Glomerular visceral epithelial cell (primary cell): ENCODE results near the gene LCE1D.

Experiments used
- DNase-seq: peaks from one replicate; pipeline ENCODE4 v3.0.0-alpha.2; 2016; ENCODE audit errors: extremely low spot score

LCE1D gene

DNA sequence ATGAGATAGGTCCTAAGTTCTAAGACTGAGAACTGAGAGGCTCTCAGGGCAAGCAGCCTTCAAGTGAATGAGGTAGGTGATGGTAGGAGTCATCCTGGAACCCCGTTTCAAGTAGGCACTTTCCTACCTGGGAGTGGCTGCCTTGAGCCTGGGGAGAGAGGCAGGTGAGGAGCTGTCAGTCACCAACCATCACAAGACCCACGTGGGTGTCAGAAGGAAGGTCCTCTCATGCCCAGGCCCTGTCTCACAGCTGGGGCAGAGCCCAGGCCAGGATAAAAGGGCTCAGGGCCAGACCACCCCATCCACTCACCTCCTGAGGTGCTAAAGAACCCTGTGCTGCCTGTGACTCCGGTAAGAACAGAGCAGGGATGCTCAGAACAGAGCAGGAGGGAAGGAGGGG lies at the start of gene LCE1D:
Gene LCE1D, plus strand, starts transcription at position 301 of the 400 bp plus-strand sequence. CDS start 1,074 bp downstream, outside the sequence.
- DNase-seq: no peak

DNA sequence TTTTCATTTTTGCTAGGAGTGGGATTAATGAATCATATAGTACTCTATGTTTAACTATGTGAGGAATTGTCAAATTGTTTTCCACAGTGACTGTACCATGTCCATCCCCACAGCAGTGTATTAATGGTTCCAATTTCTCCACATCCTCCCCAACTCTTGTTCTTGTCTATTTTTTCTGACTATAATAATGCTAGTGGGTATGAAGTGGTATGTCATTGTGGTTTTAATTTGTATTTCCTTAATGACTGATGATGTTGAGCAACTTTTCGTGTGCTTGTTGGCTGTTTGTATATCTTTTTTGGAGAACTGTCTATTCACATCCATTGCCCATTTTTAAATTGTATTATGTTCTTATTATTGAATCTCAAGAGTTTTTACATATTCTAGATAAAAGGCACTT lies 48.7 kb upstream of the LCE1D start:
- no peak for DNase-seq

DNA sequence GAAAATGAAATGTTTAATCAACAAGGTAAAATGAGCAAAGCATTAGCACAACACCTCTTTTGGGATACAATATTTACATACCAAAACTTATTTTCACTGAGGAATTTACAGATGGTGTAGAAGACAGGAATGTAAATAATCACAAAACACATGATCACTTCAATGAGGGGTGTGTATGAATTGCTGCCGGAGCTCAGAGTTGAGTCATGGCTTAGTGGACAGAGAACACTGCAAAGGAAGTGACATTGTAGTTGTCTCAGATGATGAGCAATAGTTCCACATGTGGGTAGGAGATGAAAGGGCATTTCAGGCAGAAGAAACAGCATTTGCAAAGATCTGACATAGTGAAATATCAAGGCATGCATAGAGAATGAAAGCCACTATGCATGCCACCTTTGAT lies 44.3 kb upstream of the LCE1D start:
- DNase-seq: no peak

DNA sequence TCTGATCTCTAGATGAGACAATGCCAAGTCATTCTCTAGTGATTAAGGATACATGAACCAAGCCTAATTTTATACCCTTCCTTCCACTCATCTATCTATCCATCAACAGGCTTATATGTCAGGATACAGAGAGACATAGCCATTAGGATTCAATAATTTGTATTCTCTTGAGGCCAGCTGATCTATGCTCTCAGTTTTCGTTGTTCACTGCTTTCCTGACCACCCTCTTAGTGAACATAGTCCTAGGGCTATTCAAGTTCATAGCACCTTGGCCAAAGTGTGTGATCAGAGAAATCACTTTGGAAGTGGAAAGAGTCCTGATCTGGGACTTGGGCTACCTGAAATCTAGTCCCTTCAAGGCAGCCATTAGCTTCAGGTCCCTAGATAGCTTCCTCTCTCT lies 42.9 kb upstream of the LCE1D start:
- no peak for DNase-seq

- no peak for DNase-seq
Observed at GRCh38 chr1:152756872-152757271, 39.6 kb upstream of the LCE1D start.

- no peak for DNase-seq
Observed at GRCh38 chr1:152757747-152758146, 38.8 kb upstream of the LCE1D start, which contains the start of gene KPRP. Gene KPRP (plus strand): TSS chr1:152758025. CDS start chr1:152759589, 1,564 bp downstream.

- DNase-seq: no peak
Observed at GRCh38 chr1:152758636-152759035, 37.9 kb upstream of the LCE1D start.

- DNase-seq: no peak
Observed at GRCh38 chr1:152759453-152760173, 36.9 kb upstream of the LCE1D start.

- no peak for DNase-seq
Observed at GRCh38 chr1:152760551-152761190, 35.9 kb upstream of the LCE1D start.

GRCh38 chr1:152761609-152762213 lies 34.8 kb upstream of the LCE1D start:
- no peak for DNase-seq

DNA sequence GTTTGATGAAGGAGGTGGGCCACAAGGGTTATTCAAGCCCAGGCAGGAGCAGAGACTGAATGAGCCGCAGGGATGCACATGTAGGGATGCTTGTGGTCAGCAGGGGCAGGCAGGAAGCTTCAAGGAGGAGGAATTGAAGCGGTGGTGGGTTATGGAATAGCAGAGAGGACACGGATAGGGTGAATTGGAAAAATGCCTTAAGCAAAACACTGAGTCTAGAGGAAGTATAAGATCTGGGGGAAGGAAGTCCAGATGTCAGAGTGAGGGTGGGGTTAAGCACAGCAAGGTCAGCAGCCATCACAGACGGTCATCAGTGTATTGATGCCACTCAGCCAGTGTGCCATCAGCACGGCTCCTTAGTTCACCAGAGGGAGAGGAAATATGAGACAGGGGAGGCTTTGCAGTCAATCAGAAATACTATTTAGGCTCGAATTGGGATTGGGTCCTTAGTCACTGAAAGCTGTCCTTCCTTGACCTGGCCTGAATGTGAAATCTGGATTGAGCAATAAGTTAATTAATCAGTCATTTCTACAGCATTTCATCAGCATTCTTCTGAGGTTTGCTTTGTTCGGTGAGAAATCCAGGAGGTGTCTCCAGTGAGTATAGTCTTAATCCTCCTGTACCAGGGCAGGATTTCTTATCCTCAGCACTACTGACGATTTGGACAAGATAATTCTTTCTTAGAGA lies 27.5 kb upstream of the LCE1D start:
- DNase-seq: no peak

DNA sequence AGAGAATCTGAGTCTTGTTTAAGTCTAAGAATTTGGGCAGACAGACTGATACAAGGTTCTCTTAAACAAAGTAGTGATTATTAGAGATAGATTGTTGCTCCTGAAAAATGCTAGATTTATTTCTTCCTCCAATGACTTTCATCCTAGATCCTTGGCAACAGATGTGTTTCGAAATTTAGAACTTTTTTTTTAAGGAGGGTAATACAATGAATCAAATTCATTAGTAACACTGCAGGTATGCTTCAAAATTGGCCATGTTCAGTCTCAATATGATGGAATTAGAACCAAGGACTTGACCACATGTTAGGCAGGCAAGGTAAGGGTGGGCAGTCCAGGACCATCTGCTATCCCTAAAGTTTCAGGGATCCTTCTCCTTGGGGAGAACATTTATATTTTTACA lies 26.1 kb upstream of the LCE1D start:
- DNase-seq: no peak

- no peak for DNase-seq
Observed at GRCh38 chr1:152774875-152775274, 21.6 kb upstream of the LCE1D start, which contains the start of gene LCE1F. Gene LCE1F (plus strand): TSS chr1:152775140. CDS start chr1:152776372, 1,232 bp downstream.

DNA sequence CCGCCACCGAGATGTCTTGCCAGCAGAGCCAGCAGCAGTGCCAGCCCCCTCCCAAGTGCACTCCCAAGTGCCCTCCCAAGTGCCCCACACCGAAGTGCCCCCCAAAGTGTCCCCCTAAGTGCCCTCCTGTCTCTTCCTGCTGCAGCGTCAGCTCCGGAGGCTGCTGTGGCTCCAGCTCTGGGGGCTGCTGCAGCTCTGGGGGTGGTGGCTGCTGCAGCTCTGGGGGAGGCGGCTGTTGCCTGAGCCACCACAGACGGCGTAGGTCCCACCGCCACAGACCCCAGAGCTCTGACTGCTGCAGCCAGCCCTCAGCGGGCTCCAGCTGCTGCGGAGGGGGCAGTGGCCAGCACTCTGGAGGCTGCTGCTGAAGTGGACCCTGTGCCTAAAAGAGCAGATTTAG lies 20.2 kb upstream of the LCE1D start:
- no peak for DNase-seq

- no peak for DNase-seq
Observed at GRCh38 chr1:152777510-152778137, 18.9 kb upstream of the LCE1D start.

DNA sequence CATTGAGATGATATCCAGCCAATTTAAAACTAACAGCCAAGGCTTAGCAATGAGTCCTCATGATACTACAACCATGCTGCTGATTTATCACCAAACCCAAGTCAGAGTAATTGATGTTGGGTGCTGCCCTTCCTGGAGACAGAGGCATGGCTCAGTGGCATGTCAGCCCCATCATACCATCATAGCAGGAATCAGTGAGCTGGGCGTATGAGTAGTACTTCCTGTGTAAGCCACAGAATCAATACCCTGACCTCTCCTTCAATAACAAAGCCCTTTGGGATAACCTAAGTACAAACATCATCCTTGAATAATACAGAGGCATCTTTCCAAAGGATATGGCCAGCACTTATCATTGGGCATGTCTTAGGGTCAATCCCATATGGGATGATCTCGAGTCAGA lies 13.4 kb upstream of the LCE1D start:
- no peak for DNase-seq

- no peak for DNase-seq
Observed at GRCh38 chr1:152786077-152786476, 10.4 kb upstream of the LCE1D start, which contains the start of gene LCE1E. Gene LCE1E (plus strand): TSS chr1:152786257. CDS start chr1:152787300, 1,043 bp downstream.

GRCh38 chr1:152795686-152796085 lies 835 bp upstream of the LCE1D start:
- no peak for DNase-seq

GRCh38 chr1:152801333-152801732 lies 4.8 kb downstream of the LCE1D start:
- DNase-seq: no peak

GRCh38 chr1:152806576-152806975 lies 10.1 kb downstream of the LCE1D start, which contains the start of gene LCE1C:
Gene LCE1C (minus strand): TSS chr1:152806651. CDS start chr1:152805478, 1,173 bp downstream.
- no peak for DNase-seq

- DNase-seq: no peak
Observed at GRCh38 chr1:152811050-152811449, 14.5 kb downstream of the LCE1D start.

DNA sequence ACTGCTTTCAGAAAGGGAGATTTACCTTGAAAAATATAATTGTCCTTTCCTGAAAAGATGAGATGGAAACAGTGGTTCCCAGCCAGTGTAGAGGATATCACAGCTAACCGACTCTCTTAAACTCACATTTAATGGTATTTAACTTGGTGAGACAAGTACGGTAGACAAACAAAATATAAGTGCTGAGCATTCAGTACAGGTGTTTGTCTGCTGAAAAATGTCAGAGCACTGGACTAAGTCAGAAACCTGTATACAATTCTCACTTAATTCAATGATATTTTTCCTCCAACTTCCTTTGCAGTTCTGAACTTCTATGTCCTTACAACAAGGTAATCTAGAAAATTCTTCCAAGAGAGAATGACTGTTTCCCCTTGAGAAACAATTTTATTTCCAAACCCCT lies 15.2 kb downstream of the LCE1D start, which contains the start of gene LCE1B:
Gene LCE1B, plus strand, starts transcription at position 301 of the 400 bp plus-strand sequence. CDS start 476 bp downstream, outside the sequence.
- no peak for DNase-seq
